Myocyte (in vitro differentiated cells): Measurements from ENCODE around the gene TAS2R41. TPM values are rescaled to one million over a fixed set of nuclear protein-coding genes. Genes with fewer than 3 reads are reported as not detected.
A peak's percentile ranks its signal among the peaks of the same experiment; 100 is the strongest.
"Not testable (repeated sequence)": the region's sequence is repeated elsewhere in the genome, so short reads cannot be mapped to it uniquely, and the experiment has no call there.

ENCODE experiments used
- DNase-seq: peaks from one replicate; pipeline ENCODE4 v3.0.0-alpha.2; 2012; ENCODE audit warnings: low read depth
- total RNA-seq: library from RNA; depleted of rRNA; stranded (reverse); fragments of >200 nt; gene quantifications from 2 replicates; pipeline ENCODE4 v1.2.3, GENCODE V29; 2014

Gene TAS2R41
- total RNA-seq, 1 donor from 2014 or later: not detected

DNA sequence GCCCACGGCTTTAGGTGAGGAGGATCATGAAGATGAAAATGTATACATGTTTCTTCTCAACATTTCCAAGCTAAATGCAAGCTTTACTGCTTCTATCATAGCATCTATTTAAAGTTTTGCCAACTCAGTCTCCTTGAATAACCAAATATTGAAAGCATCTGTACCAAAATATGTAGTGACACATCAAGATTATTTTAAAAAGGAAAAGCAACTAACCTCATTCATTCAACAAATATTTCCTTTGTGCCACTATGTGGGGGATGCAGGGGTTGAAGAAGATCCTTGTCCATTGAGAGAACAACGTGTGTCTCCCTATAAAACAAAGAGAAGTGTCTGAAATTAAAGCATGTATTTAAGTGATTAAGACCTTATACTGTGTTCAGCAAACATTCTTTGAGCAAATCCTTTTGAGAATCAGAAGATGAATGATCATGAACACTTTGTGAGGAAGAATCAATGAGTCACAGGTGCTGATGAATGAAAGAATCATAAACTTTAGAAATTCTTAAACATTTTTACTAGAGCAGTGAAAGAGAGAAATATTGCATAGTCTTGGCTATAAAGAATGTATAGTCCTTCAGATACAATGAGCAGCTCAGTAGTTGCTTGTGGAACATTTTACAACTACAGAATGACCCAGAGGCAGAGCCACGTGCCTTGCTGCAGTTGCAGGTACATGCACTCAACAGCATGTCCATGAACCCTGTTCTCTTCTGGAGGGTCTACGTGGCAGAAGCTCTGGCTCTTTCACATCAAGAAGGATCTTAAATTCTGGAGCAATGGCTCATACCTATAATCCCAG, 20.5 kb upstream of the TAS2R41 start:
- DNase-seq: peak; percentile 14

DNA sequence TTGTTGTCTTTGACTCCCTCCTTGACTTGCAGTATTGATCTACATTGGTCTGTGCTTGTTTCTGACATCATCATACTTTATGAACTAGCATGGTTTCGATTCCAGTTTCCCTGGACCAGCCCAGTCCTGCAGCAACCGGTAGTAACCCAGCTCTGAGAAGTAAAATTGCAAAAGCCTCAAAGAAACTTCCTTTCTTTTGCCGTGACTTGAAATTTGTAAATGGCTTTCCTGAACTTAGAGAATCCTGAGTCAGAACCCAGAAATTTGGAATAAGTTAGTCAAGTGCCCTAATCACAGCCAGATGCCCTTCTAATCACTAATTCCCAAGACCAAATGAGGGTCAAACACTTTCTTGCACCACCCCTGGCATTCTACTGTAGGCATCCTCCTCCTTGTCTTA, 19.4 kb upstream of the TAS2R41 start:
- DNase-seq: no peak

DNA sequence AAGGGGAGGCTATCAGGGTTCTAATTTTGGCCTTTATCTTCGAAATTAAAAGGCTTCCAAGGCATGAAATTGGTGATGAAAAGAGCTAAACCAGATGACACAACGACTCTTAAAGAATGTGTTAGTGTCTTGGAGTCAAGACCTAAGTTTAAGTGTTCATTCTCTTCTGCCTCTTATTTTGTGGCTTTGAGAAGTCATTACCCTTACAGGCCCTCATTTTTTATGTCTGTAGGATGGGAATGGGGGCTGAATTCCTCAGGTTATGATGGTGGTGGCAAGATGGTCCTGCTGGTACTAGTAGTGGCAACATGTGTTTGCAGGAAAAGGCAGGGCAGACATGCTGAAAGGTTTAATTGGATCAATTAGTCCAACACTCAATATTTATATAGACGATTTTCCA, 19.0 kb upstream of the TAS2R41 start:
- DNase-seq: no peak

DNA sequence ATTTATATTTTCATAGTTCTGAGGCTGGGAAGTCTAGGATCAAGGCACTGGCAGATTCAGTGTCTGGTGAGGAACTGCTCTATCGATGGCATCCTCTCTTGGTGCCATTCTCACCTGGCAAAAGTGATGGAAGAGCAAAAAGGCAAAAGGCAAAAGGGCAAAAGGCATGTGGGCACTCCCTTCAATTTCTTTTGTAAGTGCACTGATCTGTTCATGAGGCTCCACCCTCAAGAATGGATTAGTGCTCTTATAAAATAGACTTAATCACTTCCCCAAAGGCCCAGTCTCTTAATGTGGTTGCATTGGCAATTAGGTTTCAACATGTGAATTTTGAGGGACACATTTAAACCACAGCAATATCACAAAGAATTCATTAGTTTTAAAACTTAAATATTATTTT, 18.3 kb upstream of the TAS2R41 start:
- no peak for DNase-seq

DNA sequence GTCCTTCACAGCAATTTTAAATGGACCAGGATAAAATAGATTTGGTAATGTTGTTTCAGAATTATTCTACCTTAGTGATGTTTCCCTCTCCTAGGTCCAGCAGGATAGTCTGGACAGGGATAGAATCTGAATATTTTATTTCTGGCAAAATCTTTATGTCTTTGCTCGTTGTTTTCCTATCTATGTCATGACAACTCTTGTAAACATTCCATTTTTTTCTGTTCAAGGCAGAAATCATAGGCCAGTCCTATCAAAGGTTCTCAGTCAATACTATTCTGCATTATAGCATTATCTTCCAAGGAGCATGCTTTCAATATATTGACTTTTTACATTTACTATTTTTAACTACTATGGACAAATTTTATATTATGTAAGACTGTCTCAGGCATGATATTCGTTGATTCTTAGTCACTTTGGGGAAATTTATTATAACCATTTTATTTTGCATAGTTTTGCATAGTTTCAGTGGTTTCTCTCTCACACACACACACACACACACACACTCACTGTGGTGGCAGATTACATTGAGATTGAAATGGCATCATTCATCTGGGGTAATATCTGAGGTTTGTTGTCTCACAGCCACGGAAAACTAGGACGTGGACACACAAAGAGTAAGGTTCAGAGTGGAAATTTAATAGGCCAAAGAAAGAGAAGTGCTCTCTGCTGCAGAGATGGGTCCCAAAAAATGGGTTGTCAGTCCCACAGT, 17.2 kb upstream of the TAS2R41 start:
- no peak for DNase-seq

DNA sequence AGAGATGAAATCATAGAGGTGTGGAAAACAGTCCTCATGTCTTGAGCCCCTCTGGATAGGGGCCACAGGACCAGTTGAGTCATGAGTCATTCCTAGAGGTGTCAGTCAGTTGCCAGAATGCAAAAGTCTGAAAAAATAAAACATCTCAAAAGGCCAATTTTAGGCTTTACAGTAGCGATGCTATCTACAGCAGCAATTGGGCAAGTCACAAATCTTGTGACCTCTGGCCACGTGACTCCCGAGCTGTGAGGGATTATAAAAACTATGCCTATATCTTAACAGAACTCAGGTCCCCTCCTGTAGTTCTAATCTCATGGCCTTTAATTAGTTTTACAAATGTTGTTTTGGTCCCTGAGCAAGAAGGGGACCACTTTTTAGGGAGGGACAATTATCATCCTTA, 15.6 kb upstream of the TAS2R41 start:
- DNase-seq: no peak

DNA sequence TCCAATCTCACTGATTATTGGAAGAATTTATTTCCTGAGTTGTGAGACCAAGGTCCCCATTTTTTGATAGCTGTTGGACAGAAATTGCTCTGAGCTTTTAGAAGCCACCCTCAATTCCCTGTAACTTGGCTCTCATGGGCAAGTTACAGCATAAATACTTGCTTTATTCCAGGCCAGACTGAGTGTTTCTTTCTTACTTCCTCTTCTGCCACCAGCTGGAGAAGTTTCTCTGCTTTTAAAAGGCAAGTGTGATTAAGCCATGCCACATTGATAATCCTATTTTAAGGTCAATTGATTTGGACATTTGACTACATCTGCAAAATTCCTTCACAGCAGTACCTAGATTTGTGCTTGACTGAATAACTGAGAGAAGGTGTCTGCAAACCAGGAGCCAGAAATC, 14.1 kb upstream of the TAS2R41 start:
- no peak for DNase-seq

DNA sequence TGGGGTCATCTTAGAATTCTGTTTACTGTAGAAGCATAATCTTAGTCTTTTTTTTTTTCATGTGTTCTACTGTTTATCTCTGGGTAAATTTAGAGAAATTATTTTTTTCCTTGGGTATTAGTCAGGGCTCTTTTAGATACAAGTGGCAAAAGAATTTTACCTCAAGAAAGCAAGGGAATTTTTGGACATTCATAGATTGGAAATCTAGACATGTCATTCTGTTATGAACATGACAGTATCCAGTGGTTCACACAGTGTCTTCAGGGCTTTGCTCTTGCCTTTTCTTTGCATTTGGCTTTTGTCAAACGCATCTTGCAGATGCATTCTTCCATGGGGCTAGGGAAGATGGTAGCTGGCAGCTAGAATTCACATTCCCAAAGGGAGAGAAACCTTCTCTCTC, 13.7 kb upstream of the TAS2R41 start:
- DNase-seq: no peak

DNA sequence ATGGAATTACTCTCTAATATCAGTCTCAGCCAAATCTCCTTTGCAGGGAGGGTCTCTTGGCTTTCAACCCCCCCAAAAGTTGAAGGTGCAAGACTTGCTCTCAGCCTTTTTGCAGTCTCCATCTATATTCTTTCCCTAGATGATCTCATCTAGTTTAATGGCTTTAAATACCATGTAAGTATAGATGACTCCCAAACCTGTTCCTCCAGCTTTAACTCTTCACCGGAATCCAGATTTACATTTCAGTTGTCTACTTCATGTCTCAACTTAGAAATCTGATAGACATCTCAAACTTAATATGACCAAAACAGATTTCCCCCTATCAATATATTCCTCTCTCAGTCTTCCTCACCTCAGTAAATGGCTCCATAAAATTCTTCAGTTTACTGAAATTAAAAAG, 9.9 kb upstream of the TAS2R41 start:
- DNase-seq: no peak

DNA sequence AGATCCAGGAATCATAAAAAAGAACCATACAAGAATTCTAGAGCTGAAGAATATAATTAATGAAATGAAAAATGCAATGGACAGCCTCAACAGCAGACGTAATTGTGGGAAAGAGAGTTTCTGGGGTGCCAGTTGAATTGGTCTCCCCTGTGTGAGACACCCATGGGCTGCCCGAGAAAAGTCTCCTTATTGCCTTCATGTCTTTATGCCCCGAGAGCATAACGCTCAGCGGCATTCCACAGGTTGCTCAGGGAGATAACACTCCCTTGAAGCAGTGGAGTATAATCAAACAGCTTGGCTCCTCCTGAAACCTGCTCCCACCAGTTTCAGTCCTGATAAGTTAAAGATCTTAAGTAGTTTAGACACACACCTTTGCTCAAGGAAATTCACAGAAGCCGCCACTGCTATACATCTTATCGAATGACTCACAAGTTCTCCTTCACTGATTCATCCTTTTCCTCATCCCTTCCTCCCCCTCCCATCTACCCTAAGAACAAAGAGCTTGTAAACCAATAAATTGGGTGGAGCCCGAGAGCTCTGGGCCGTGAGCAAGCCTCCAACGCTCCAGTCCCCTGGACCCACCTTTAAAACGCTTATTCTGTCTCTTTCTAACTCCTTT, 5.5 kb upstream of the TAS2R41 start:
- not testable (repeated sequence) for DNase-seq

DNA sequence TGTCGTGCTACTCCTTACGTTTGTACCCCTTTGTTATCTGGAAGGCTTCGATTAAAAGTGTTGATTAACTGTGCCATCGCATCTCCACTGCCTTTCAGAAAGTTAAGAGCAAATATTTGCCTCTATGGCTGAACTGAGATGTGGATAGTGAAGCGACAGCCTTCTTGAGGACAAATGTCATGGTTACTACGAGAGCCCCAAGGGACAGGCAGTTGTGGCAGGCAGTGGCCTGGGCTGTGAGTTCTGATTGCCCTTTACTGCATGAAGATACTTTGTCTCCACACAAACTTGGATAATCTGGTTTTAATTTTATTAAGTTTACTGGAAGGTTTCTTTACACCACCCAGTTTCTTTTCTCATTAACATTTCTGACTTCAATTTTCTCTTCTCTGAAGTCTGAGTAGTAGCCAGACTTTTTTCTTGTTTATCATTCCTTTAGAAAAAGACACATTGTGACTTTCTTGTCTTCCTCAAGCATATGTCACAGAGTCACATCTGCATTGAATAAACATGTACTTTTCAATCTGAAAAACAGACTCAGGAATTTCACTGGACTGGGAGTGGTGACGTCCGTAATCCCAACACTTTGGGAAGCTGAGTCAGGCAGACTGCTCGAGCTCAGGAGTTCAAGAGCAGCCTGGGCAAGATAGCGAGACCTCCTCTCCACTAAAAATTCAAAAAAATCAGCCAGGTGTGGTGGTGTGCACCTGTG, 1.5 kb downstream of the TAS2R41 start:
- DNase-seq: no peak

DNA sequence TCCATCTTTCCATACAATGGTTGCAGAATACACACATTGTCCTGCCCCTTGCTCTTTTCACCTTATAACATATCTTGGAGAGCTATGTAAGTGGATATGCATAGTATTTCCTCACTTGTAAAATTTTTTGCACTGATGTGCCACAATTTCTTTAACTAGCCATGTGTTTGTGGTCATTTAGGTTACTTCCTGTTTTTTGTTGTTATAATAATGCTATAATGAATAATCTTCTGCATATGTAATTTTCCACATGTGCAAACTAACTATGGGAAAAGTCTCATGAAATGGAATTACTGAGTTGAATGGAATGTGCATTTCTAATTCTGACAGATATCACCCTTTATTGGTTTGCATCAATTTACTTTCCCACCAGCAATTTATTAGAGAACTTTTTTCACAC, 2.8 kb downstream of the TAS2R41 start:
- no peak for DNase-seq

DNA sequence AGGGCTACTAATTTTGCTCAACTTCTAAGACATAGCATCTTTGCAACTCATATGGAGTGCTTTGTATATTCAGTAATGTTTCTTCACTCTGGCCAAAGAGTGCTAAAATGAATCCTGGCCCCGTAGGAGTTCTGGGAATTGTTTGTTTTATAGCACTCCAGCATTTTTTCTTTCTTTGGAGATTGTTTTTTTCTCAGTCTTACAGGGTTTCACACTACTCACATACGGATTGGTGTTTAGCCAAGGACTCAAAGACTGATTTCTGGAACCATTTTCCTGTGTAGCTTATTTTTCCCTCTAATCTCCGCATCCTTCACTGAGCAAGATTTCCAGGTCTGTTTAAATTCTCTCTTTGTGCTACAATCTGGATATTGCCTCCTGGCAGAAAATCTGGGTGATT, 6.4 kb downstream of the TAS2R41 start:
- no peak for DNase-seq

DNA sequence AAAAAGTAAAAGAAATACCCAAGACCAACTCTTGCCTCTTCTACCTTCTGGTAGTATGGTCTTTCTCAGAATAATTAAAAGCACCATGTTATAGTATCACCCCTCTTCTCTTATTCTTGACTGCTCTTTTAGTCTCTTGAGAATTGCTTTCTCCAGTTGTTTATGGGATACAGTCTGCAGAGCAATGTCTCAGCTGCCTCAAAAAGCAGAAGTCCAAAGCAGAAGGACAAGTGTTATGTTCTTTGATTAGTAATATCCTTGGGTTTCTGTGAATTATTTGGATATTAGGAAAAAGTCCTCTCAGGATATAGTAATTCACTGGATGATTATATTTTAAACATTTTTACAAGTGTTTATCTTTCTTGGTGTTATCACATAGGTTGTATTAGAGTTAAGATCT, 7.4 kb downstream of the TAS2R41 start:
- DNase-seq: no peak

DNA sequence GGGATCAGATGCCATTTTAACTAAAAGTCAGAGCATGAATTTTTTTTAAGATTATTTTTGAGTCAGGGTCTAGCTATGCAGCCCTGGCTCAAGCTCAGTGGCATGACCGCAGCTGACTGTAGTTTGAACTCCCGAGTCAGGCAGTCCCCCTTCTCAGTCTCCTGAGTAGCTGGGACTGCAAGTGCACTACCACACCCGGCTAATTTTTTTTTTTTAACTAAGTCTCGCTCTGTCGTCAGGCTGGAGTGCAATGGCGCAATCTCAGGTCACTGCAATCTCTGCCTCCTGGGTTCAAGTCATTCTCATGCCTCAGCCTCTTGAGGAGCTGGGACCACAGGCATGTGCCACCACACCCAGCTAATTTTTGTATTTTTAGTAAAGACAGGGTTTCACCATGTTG, 7.8 kb downstream of the TAS2R41 start:
- DNase-seq: peak; percentile 27

DNA sequence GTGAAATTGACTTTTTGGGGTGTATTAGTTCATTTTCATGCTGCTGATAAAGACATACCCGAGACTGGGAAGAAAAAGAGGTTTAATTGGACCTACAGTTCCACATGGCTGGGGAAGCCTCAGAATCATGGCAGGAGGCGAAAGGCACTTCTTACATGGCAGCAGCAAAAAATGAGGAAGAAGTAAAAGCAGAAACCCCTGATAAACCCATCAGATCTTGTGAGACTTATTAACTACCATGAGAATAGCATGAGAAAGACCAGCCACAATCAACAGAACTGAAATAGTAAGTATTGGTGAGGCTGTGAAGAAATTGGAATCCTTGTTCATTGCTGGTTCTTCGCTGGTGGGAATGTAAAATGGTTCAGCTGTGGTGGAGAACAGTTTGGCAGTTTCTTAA, 8.6 kb downstream of the TAS2R41 start:
- DNase-seq: not testable (repeated sequence)

DNA sequence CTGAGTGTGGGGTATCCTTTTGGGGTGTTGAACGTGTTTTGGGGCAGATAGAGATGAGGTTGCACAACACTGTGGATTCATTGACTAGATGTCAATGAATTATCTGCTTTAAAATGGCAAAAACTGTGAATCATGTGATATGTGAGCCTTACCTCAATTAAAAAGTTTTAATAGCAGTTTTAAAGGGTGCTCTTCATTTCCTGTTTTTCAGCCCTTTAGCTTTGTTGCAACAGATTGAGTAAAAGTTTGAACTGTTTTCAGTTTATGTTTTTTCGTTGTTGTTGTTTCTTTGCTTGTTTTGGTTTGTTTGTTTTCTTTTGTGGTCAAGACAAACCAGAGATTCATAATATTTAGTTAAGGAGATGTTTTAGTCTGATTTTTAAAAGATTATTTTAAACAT, 9.4 kb downstream of the TAS2R41 start:
- no peak for DNase-seq

DNA sequence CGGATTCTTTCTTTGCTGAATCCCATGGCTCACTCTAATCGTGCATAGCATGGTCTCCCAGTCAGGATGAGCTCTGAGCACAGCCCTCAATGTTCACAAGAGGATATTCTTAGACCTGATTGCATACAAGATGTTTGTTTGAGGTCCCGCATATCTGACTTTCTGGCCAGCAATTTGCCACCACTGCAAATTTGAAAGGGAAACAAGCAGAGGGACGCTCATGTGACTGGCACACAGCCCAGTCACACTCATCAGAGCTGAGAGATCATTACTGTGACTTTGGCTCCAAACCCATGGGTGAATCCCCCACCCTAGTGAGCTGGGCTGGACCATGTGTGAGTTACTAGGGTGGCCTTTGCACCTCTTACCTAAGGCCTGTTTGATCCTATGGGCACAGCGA, 9.9 kb downstream of the TAS2R41 start:
- DNase-seq: peak; percentile 88

DNA sequence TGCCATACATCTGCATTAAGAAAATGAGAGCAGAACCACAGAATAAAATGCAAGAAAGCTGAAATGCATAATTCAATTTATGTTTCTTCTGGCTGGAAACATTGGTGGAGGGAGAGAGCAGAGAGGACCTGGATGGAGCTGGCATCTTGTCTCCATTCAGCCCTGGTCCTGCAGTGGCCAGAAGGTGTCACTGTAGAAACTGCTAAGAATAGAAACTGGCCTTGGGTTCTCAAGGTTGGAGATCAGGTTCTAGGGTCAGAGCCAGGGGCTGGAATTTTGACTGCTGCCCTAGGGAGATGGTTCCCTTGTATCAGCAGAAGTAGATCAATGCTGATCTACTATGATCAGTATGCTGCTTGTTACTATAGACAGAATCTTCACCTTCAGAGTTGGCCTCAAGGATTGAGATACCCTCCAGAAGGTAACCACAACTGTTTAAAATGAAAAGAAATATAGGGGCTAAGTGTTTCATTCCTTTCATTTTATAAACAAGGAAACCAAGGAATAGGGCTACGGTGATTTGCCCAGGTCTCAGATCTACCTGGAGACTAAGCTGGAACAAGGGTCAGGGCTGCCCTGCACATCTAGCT, 13.1 kb downstream of the TAS2R41 start:
- peak; percentile 76 for DNase-seq

DNA sequence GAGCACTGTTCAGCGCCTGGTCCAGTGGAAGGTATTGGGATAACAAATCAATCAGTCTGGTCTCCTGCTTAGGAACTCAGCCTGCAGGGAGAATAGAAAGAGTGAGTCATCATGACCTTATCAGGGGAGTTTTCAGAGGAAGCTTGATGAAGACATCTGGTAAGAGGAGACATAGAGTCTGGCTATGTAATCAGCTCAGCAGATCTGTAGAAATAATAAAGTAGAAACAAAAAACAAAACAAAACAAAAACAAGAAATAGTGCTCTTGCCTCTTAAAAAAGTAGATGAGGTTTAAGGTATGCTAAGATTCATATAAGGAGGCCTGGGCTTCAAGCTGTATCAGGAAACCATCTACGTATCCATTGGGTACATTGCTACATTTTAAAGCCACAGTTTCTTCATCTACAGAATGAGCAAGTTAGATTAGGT, 14.4 kb downstream of the TAS2R41 start:
- peak; percentile 47 for DNase-seq
